ENCODE data around the gene AGMAT.

AGMAT gene

DNA sequence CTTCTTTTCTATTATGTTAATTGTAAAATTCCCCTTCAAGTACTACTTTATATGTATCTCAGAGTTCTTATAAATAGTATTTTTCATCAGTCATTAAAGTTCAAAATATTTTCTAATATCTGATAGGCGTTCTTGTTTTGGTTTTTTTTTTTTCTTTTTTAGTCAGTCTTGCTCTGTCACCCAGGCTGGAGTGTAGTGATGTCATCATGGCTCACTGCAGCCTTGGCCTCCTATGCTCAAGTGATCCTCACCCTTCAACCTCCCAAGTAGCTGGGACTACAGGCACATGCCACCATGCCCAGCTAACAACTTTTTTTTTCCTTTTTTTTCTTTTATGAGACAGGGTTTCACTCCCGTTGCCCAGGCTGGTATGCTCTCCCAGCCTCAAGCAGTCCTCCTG is 27.3 kb downstream of the AGMAT start:
- DNase-seq = no peak

GRCh38 chr1:15557008-15557407 is 27.8 kb downstream of the AGMAT start:
- no peak for DNase-seq

- no peak for DNase-seq
Observed at GRCh38 chr1:15550573-15550972, 34.3 kb downstream of the AGMAT start.

GRCh38 chr1:15546641-15547040 is 38.2 kb downstream of the AGMAT start:
- no peak for DNase-seq

- DNase-seq = no peak
Observed at GRCh38 chr1:15543589-15544568, 41.0 kb downstream of the AGMAT start.

DNA sequence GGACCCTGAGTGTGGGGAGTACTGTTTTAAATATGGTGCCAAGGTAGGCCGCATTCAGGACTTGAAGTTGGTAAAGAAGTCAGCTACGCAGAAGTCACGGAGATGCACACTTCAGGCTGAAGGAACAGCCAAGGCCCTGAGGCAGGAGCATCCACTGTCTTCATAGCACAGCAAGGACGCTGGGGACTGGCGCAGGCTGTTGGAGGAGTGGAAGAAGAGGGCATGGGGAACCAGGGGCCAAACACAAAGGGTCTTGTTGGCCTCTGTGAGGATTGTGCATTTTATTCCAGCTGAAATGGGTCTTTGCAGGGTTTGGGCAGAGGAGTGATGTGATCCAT is 41.6 kb downstream of the AGMAT start:
- no peak for DNase-seq

DNA sequence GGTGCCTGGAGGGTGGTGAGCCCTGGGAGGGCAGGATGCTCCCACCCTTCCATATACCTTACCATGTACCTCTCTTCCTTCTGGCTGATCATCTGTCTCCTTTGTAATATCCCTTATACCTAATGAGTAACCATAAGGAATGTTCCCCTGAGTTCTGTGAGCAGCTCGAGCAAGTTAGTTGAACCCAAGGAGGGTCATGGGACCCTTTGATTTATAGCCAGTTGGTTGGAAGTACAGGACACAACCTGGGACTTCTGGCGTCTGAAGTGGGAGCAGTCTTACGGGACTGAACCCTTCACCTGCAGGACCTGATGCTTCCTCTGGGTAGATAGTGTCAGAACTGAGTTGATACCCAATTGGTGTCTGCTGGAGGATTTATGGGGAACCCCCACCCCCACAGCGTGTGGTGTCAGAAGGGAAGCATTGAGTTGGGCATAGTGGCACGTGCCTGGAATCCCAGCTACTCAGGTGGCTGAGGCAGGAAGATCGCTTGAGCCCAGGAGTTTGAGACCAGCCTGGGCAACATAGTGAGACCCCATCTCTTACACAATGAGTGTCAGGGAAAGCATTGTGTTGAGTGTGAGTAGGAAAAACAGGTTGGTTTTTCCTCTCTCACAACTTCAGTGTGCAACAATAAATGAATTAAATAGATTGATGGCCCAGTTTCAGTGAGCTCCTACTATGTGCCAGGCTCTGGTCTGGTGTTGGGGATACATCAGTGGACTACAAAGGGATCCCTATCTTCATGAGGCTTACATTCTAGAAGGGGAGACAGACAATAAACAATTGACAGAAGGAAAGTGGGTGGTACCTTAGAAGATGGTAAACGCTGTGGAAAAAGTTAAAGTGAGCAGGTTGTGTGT is 42.2 kb downstream of the AGMAT start:
- no peak for DNase-seq

DNA sequence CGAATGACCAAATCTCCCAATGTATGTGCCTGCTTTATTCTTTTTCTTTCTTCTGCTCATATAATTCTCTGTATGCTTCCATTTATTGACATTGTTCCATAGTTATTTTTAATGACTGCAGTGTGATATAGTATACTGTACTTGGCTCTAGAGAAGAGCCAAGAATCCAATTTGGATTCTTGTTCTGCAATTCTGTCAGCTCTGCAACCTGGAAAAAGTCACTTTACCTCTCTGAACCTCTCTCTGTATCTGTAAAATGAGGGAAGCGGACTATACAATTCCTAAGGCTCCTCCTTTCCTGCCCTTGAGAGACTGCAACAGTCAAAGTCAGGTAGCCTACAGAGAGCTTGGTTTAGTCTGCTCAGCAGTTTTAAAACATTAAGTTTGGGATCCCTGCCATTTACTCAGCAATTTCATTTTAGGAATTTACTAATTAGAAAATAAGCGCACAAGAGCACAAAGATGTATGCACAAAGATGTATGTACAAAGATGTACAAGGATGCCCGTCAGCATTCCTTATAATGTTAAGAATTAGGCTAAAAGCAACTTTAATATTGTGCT is 43.5 kb downstream of the AGMAT start:
- DNase-seq = no peak

DNA sequence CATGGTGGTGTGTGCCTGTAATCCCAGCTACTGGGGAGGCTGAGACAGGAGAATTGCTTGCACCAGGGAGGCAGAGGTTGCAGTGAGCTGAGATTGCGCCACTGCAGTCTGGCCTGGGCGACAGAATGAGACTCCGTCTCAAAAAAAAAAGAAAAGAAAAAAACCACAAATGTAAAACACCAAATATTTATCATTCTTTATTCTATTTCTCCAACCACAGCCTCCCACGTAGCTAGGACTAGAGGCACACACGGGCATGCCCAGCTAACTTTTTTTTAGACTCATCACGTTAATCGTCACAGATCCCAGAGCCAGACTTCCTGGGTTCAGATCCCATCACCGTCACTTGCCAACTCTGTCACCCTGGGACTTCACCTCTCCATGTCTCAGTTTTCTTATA is 44.7 kb downstream of the AGMAT start:
- DNase-seq = no peak

DNA sequence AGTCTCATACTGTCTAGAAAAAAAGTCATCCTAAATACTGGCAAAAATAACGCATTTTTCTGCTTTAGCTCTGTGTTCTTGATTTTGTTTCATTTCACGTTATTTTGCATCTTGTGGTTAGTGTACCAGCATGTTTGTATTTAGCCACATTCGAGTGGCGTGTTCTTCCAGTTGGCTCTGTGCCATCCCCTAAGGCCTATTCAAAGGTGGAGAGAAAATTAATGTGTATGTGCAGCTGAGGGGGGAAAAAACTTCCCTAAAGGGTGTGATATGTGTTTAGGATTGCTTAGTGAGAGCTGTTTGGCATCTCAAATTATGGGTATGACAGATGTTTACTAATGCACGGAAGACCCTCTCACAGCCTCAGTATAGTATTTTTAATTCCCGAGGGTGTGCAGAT is 46.1 kb downstream of the AGMAT start:
- DNase-seq = no peak

- DNase-seq = no peak
Observed at GRCh38 chr1:15531682-15532081, 53.2 kb downstream of the AGMAT start.

DNA sequence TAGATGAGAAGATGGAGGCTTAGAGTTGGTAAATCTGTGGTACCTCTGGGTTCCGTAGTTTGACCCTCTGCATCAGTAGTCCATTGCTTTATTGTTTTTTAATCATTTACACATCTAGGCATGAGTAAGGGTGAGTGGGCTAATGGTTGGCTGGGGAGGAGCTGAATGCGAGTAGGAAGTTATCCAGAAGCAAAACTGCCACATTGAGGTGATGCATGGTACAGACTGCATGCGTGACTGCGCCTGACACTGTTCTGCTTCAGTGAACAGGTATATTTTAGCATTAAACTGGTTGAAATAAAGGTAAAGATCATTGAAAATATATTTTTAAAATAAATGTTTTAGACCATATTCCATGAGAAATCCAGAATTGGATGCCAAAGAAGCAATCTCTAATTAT is 53.8 kb downstream of the AGMAT start:
- DNase-seq = no peak

- peak; percentile 99 for DNase-seq
Observed at GRCh38 chr1:15526490-15527339, 58.1 kb downstream of the AGMAT start, which contains the start of gene DNAJC16. Gene DNAJC16 (plus strand): TSS chr1:15526848. CDS start chr1:15529106, 2,258 bp downstream.

GRCh38 chr1:15526021-15526489 is 58.8 kb downstream of the AGMAT start:
- DNase-seq = no peak

DNA sequence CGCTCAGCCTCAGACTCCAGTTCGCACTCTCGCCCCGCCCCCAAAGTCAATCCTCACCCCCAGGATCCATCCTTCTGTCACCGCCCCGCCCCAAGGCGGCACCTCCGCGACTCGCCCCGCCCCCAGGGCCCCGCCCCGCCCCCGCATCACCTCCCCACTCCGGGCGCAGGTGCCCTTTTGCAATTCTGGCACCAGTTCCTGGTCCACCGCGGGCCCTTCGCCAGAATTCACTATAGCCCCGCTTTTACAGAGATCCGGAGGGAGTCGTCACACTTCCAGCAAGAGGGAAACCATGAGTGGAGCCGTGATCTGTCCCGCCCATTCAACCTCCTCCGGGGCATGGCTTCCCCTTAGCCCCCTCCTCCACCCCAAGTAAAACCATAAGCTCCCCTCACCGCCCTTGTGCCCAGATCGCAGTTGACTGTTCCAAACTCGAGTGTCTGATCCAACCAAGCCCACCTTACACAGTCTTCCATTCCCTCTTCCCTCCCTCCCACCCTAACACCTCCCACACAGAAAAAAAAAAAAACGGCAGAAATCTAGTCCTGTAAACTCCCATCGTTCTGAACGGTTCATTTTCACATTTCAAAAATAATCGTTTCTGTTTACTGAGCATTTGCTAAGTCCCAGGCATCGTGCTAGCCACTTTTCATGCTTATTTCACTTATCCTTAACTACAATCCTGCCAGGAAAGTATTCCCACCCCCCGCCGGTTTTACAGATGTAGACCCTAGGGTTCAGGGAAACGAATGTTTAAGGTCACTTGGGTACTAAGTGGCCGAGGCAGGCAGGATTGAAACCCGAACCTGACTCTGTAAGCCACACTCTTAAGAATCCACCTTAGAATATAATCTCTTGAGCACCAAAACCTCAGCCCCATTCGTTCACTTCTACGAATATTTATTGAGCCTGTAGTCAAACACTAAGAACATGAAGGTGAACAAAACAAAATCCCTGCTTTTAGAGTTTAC is 59.5 kb downstream of the AGMAT start:
- no peak for DNase-seq

DNA sequence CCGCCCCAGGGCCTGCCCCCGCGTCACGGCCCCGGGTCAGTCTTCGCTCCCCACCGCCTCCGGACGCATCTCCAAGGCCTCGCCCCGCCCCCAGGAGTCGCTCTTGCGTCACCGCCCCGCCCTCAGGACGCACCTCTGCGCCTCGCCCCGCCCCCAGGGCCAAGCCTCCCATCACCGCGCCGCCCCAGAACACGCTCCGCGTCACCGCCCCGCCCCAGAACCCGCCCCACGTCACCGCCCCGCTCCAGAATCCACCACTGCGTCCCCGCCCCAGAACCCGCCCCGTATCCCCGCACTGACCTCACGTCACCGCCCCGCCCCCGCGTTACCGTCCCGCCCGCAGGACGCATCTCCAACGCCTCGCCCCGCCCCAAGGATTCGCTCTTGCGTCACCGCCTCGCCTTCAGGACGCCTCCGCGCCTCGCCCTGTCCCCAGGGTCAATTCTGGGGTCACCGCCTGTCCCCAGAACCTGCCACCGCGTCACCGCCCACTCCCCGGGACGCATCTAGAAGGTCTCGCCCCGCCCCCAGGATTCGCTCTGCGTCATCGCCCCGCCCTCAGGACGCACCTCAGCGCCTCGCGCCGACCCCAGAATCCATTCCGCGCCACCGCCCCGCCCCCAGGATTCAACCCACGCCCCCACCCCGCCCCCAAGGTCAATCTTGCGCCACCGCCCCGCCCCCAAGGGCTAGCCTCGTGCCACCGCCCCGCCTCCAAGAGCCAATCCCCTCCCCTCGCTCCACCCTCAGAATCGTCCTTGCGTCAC is 60.4 kb downstream of the AGMAT start:
- DNase-seq = peak; percentile 100

DNA sequence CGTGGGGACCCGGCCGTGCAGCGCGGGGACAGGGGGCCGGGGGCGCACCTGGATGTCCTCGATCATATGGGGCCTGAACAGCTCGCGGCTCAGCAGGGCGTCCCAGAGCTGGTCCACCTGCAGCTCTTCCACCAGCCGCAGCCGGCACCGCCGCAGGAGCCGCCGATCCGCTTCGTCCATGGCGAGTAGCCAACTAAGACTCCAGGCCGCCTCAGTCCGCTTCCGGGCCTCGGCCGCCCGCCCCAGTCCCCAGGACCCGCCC is 60.9 kb downstream of the AGMAT start, which contains the start of gene CASP9:
TSS of gene CASP9 (minus strand) at position 195 of the 262 bp plus-strand sequence. CDS start at position 180, 15 bp downstream.
- DNase-seq = no peak

DNA sequence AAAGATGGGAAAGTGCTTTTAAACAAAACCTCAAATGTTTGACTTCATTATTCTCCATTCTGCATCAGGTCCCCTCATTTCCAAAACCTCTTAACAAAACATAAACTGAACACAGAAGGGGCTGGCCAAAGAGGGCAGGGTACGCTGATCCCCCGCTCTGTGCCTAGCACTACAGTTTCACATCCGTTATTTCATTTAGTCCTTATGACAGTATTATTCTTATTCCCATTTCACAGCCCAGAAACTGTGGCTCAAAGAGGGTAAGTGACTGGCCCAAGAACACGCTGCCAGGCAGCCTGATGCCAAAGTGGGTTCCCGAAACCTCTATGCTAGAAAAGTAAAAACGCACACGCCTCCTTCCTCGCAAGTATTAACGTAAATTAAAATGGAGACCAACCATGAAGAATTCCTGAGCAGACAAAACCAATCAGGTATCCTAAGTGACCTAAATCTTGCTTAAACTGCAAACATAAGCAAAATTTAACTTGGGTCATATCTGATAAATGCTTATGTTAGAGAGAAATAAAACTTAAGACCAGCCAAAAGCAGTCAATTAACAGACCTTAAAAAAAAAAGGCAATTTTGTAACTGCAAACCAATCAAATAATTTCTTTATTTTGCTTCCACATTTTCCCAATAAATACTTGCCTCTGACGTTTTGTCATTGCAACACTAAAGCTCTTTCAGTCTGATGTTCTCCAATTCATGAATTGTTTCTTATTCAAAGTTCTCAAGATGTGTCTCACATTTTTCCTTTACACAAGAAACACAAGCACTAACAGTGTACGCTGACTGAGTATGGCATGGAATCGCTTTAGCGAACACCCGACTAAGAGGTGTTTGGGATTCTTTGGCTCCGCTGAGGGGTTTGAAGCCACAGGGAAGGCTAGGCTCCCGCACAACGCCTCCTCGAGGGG is 61.5 kb downstream of the AGMAT start:
- no peak for DNase-seq

GRCh38 chr1:15522551-15522950 is 62.3 kb downstream of the AGMAT start:
- no peak for DNase-seq
